Measurements from ENCODE around the gene DNASE2B.

Gene DNASE2B

DNA sequence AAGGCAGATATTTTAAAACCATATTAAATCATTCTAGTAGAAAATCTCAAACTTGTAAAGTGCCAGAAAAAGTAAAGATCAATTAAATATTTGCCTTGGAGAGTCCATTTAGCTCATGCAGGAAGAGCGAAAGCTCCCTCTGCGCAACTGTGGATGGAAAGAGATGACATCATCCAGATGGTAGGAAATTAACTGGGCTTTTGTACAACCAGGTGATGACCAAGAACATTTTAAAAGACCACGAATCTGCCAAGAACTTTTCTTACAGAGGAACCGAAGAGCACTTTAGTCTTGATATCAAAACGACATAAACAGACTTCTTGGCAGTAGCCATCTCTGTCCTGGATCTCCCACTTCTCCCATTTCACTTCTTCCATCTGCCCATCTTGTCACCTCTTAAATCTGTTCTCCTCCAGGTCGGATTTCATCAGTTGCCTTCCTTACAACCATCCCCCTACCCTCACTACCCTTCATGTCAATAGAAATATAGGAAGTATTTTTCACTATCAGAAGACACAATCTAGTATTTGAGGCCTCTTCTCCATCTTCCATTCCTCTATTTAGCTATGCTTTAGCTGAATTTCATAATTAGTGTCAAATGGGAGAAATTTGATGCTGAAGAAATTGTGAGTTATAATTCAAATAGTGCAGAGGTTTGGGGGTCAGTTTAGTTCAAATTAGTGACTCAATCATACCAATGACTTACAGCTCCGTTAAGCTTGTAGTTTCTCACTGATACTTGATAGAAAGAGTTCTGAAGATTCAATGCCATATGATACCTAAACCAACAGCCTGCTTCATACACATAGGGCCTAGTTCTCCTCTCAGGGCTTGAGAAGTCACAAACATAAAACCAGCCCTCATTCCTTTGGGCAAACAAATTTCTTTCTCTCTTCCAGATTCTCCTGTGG lies 22.0 kb upstream of the DNASE2B start:
- no peak overlapping the region for H3K27ac ChIP-seq
- TF ChIP-seq, protein P1, sequence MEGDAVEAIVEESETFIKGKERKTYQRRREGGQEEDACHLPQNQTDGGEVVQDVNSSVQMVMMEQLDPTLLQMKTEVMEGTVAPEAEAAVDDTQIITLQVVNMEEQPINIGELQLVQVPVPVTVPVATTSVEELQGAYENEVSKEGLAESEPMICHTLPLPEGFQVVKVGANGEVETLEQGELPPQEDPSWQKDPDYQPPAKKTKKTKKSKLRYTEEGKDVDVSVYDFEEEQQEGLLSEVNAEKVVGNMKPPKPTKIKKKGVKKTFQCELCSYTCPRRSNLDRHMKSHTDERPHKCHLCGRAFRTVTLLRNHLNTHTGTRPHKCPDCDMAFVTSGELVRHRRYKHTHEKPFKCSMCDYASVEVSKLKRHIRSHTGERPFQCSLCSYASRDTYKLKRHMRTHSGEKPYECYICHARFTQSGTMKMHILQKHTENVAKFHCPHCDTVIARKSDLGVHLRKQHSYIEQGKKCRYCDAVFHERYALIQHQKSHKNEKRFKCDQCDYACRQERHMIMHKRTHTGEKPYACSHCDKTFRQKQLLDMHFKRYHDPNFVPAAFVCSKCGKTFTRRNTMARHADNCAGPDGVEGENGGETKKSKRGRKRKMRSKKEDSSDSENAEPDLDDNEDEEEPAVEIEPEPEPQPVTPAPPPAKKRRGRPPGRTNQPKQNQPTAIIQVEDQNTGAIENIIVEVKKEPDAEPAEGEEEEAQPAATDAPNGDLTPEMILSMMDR (conservative IDR thresholded peaks at IDR 0.05), result no peak

- H3K27ac ChIP-seq, result no peak overlapping the region
- TF ChIP-seq, protein P1 (conservative IDR thresholded peaks at IDR 0.05), result no peak
Measured at GRCh38 chr1:84377480-84378095, 20.7 kb upstream of the DNASE2B start.

DNA sequence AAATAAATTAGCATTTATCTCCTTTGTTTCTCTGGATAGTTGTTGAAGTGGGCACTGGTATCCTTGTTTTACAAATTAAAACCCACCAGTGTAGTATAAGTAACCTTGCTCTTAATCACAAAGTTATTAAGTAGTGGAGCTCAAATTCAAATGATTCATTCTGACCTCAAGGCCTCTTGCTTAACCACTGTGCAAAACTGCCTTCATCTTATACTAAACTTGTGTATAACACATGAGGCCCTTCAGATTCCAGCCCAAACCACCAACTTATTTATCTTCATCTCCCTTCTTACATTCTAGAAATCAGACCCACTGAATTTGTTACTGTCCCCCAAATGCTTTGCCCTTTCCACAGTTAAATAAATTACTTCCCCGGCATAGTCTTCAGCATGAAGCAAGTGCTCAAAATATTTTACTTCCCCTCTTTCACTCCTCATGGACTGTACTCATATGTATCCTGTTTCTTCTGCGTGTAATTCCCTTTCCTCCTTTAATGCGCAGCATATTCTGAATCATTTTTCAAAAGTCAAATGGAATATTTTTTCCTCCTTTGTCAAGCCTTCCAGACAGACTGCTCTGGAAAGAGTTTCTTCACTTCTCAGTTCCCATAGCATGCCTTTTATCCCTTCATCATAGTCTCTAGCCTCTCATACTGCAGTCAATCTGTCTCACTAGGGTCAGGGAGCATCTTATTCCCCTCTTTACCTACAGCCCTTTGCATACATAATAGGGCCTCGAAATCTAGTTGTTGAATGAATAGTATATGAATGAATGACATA lies 19.0 kb upstream of the DNASE2B start:
- TF ChIP-seq, protein P1 (conservative IDR thresholded peaks at IDR 0.05), result no peak
- no peak overlapping the region for H3K27ac ChIP-seq

- H3K27ac ChIP-seq, result no peak overlapping the region
- TF ChIP-seq, protein P1 (conservative IDR thresholded peaks at IDR 0.05), result no peak
Measured at GRCh38 chr1:84379917-84380180, 18.4 kb upstream of the DNASE2B start.

- TF ChIP-seq, protein P1 (conservative IDR thresholded peaks at IDR 0.05), result no peak
- no peak overlapping the region for H3K27ac ChIP-seq
Measured at GRCh38 chr1:84382127-84382526, 16.2 kb upstream of the DNASE2B start.

- no peak overlapping the region for H3K27ac ChIP-seq
- TF ChIP-seq, protein P1 (conservative IDR thresholded peaks at IDR 0.05), result no peak
Measured at GRCh38 chr1:84385347-84385746, 12.9 kb upstream of the DNASE2B start.

Data from VCaP (cell line).